ENCODE results near the gene COL13A1. TPM values are rescaled to one million over a fixed set of nuclear protein-coding genes. Genes with fewer than 3 reads are reported as not detected.

Gene COL13A1
- total RNA-seq, 4 donors from 2014 or later = 0.42 to 3.4 (median 1.5) TPM

DNA sequence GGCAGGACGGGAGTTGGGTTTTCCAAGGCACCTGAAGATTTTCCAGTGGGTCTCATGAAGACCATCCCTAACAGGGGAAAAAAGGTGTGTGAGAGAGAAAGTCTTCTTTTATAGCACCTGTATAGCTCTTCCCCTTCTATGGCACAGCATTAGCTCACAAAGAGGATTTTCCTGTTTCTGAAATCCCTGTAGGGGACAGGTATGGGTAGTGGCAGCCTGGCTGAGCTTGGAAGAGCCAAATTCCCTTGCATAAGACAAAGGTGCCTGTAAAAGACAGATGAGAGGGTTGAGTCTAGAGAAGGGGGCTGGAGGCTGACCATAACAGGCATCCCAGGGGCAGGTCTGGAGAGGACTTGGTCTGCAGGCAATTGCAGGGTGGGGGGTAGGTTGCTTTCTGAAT lies 63.7 kb downstream of the COL13A1 start:
- H3K27ac ChIP-seq = peak overlapping the region; percentile 35
- WGBS = 50% methylated on average over 1 of the region's 1 CpG
- TF ChIP-seq, protein P1, sequence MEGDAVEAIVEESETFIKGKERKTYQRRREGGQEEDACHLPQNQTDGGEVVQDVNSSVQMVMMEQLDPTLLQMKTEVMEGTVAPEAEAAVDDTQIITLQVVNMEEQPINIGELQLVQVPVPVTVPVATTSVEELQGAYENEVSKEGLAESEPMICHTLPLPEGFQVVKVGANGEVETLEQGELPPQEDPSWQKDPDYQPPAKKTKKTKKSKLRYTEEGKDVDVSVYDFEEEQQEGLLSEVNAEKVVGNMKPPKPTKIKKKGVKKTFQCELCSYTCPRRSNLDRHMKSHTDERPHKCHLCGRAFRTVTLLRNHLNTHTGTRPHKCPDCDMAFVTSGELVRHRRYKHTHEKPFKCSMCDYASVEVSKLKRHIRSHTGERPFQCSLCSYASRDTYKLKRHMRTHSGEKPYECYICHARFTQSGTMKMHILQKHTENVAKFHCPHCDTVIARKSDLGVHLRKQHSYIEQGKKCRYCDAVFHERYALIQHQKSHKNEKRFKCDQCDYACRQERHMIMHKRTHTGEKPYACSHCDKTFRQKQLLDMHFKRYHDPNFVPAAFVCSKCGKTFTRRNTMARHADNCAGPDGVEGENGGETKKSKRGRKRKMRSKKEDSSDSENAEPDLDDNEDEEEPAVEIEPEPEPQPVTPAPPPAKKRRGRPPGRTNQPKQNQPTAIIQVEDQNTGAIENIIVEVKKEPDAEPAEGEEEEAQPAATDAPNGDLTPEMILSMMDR (IDR thresholded peaks at IDR 0.05) = no peak
- TF ChIP-seq POLR2AphosphoS5 (IDR thresholded peaks at IDR 0.05) = no peak
- no peak for TF ChIP-seq EP300 (IDR thresholded peaks at IDR 0.05)
- no peaks in the 10 kb centered on the region for H3K36me3 ChIP-seq
- no peak overlapping the region for H3K4me3 ChIP-seq
- no peak for DNase-seq (ENCODE audit: low spot score in 2 of 2)
- peaks cover 83% of the 10 kb centered on the region for H3K4me1 ChIP-seq
- no peaks in the 10 kb centered on the region for H3K9me3 ChIP-seq
- no peaks in the 10 kb centered on the region for H3K27me3 ChIP-seq

DNA sequence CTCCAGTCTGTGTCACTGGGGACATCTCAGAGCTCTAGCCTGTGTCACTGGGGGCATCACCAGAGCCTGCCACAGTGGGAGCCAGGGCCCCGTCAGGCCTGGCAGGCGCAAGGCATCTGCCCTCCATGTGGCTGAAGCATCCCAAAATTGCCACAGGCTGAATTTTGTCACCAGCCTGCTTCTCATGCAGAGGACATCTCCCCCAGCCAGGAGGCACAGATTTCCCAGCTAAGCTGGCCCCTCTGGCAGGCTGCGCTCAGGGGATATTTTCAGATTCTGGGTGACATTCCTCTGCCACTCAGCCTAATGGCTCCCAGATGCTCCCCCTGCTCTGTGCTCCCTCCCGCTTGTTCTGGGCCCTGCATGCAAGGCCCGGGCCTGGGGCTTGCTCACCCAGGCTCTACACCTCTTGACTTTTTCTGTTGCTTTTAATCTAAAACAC lies 64.6 kb downstream of the COL13A1 start:
- peak overlapping the region; percentile 77 for H3K27ac ChIP-seq
- H3K9me3 ChIP-seq = no peaks in the 10 kb centered on the region
- H3K27me3 ChIP-seq = no peaks in the 10 kb centered on the region
- no peak for DNase-seq (ENCODE audit: low spot score in 2 of 2)
- no peaks in the 10 kb centered on the region for H3K36me3 ChIP-seq
- H3K4me1 ChIP-seq = peaks cover 77% of the 10 kb centered on the region
- H3K4me3 ChIP-seq = no peak overlapping the region
- TF ChIP-seq POLR2A (IDR thresholded peaks at IDR 0.05) (no peak), EP300 (IDR thresholded peaks at IDR 0.05) (no peak), POLR2AphosphoS5 (IDR thresholded peaks at IDR 0.05) (no peak)
- TF ChIP-seq, protein P1 (IDR thresholded peaks at IDR 0.05) = no peak
- 56% methylated on average over 4 of the region's 5 CpGs for WGBS

DNA sequence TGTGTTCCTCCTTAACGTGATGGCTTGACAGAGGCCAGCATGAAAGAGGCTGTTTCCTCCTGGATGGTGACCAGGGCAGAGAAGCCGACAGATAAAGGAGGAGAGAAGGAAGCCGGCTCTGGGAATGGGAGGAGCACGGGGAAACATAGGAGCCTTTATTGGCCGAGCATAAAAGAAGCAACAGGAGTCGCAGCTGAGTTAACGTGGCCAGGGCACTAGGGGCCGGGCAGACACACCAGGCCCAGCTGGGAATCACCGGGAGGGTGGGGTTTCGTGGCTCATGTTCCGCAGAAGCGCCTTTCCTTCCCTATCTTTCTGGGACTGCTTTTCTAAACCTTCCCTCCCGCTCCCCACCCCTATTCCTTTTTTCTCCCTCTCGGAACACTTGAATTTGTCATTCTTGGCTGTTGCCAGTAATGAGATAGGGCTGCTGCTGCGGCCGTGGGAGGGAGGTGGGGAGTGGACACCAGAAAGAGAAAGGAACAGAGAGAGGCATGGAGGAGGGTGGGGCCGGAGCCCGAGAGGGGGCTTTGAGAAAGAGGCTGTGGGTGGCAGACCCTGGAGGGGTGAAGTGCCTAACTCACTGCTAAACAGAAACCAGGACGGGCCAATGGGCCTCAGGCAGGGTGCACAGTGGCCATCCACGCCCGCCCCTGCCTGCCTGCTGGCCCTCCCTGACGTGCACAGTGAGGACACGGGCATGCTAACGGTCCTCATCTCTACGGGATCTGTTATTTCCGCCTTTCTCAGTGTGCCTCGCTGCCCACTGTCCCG lies 65.2 kb downstream of the COL13A1 start:
- TF ChIP-seq, protein P1 (IDR thresholded peaks at IDR 0.05) = no peak
- TF ChIP-seq POLR2AphosphoS5 (IDR thresholded peaks at IDR 0.05) (no peak), POLR2A (IDR thresholded peaks at IDR 0.05) (no peak), EP300 (IDR thresholded peaks at IDR 0.05) (no peak)
- Histone ChIP-seq H3K27ac (peak overlapping the region; percentile 77), H3K9me3 (no peaks in the 10 kb centered on the region), H3K4me3 (peak overlapping the region; percentile 28), H3K4me1 (peaks cover 71% of the 10 kb centered on the region), H3K36me3 (no peaks in the 10 kb centered on the region), H3K27me3 (no peaks in the 10 kb centered on the region)
- no peak for DNase-seq (ENCODE audit: low spot score in 2 of 2)
- 40% methylated on average over 22 of the region's 28 CpGs for WGBS

DNA sequence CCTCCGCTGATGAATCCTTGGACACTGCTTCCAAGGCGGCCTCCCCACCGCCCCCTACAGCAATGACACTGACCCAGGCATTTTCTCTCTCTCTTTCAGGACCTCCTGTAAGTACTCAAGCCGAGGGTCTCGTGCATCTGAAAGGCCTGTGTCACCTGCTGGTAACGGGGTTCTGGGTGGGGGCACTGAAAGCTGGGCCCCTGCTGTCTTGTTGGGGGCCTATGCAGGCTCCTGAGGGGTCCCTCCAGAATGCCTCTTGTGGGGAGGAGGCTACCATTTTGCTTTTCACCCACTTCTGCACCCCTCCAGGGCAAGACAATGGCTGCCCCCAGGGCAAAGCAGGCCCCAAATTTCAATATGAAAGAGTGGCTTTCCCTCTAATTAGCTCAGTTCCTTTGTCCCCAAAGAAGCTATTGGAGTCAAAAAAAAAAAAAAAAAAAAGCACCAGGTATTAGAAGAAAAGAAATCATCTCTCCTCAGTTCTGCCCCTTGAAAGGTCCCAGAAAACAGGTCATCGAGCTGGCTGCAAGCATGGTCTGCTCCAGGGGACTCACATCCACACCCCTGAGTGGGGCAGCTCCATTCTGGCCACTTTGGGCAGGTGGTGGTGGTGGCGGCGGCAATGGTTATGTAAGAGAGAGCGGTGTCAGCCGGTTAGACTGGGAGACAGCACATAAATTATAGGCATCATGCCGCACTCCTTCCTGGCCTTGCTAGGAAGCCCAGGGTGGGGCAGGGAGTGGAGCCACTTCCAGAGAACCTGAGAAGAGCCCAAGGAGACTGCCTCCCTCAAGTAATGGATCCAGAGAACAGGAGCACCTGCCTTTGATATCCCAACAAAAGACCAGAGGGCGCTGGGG lies 66.2 kb downstream of the COL13A1 start:
- peak overlapping the region; percentile 77 for H3K27ac ChIP-seq
- no peak overlapping the region for H3K4me3 ChIP-seq
- H3K27me3 ChIP-seq = no peaks in the 10 kb centered on the region
- DNase-seq (ENCODE audit: low spot score in 2 of 2) = no peak
- H3K9me3 ChIP-seq = no peaks in the 10 kb centered on the region
- WGBS = 76% methylated on average over 13 of the region's 13 CpGs
- H3K4me1 ChIP-seq = peaks cover 69% of the 10 kb centered on the region
- TF ChIP-seq POLR2A (IDR thresholded peaks at IDR 0.05) (no peak), EP300 (IDR thresholded peaks at IDR 0.05) (no peak), POLR2AphosphoS5 (IDR thresholded peaks at IDR 0.05) (no peak)
- TF ChIP-seq, protein P1 (IDR thresholded peaks at IDR 0.05) = no peak
- no peaks in the 10 kb centered on the region for H3K36me3 ChIP-seq

DNA sequence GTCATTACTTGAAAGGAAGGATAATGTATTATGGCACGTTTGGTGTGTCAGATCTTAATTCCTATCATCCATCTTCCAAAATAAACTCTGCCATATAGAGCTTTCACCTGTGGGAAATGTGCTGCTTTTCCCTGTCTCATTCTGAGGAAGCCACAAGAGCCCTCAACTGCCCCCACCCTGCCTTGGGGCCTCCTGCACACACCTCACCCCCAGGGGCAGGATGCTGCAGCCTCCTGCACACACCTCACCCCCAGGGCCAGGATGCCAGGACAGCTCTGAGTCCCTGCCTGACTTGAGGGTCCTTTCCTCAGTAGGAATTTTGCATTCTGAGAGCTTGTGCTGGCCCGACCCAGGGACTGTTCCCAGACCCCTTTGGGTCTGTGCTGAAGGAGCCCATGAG lies 67.1 kb downstream of the COL13A1 start:
- no peak for TF ChIP-seq EP300 (IDR thresholded peaks at IDR 0.05)
- no peak for TF ChIP-seq POLR2A (IDR thresholded peaks at IDR 0.05)
- TF ChIP-seq, protein P1 (IDR thresholded peaks at IDR 0.05) = no peak
- no peak for TF ChIP-seq POLR2AphosphoS5 (IDR thresholded peaks at IDR 0.05)
- Histone ChIP-seq H3K4me1 (peaks cover 73% of the 10 kb centered on the region), H3K27ac (no peak overlapping the region), H3K27me3 (no peaks in the 10 kb centered on the region), H3K4me3 (no peak overlapping the region), H3K36me3 (no peaks in the 10 kb centered on the region), H3K9me3 (no peaks in the 10 kb centered on the region)
- no peak for DNase-seq (ENCODE audit: low spot score in 2 of 2)
- WGBS = 67% methylated on average over 2 of the region's 2 CpGs

All from suprapubic skin (tissue), 4 donors.